Smooth muscle cell of the brain vasculature (primary cell): ENCODE results near the gene LAMC3.
"Not testable (repeated sequence)": the region's sequence is repeated elsewhere in the genome, so short reads cannot be mapped to it uniquely, and the experiment has no call there.

Experiments used
- DNase-seq: peaks from one replicate; pipeline ENCODE4 v3.0.0-alpha.2; 2012; ENCODE audit warnings: low read depth, low spot score

LAMC3 gene

GRCh38 chr9:131097126-131097947, 88.4 kb downstream of the LAMC3 start:
- DNase-seq, result no peak

GRCh38 chr9:131097948-131098278, 88.9 kb downstream of the LAMC3 start:
- DNase-seq, result no peak

GRCh38 chr9:131098391-131099101, 89.6 kb downstream of the LAMC3 start:
- no peak for DNase-seq

GRCh38 chr9:131099102-131099606, 90.2 kb downstream of the LAMC3 start:
- DNase-seq, result no peak

- DNase-seq, result not testable (repeated sequence)
Measured at GRCh38 chr9:131099845-131100244, 90.9 kb downstream of the LAMC3 start.

GRCh38 chr9:131100445-131100844, 91.5 kb downstream of the LAMC3 start:
- no peak for DNase-seq

GRCh38 chr9:131101207-131101964, 92.4 kb downstream of the LAMC3 start:
- no peak for DNase-seq

GRCh38 chr9:131103024-131103423, 94.0 kb downstream of the LAMC3 start:
- DNase-seq, result no peak

GRCh38 chr9:131103535-131103934, 94.6 kb downstream of the LAMC3 start:
- no peak for DNase-seq

GRCh38 chr9:131104016-131104740, 95.2 kb downstream of the LAMC3 start:
- DNase-seq, result no peak

- DNase-seq, result no peak
Measured at GRCh38 chr9:131105952-131106351, 97.0 kb downstream of the LAMC3 start.

GRCh38 chr9:131107760-131108159, 98.8 kb downstream of the LAMC3 start:
- DNase-seq, result no peak

- DNase-seq, result no peak
Measured at GRCh38 chr9:131111186-131111853, 102.3 kb downstream of the LAMC3 start.

- DNase-seq, result no peak
Measured at GRCh38 chr9:131111854-131112311, 102.9 kb downstream of the LAMC3 start.

- DNase-seq, result no peak
Measured at GRCh38 chr9:131112374-131113154, 103.6 kb downstream of the LAMC3 start.

GRCh38 chr9:131113655-131114054, 104.7 kb downstream of the LAMC3 start:
- DNase-seq, result no peak

- DNase-seq, result no peak
Measured at GRCh38 chr9:131114084-131114535, 105.1 kb downstream of the LAMC3 start.

GRCh38 chr9:131115360-131115742, 106.4 kb downstream of the LAMC3 start:
- not testable (repeated sequence) for DNase-seq

GRCh38 chr9:131116281-131117120, 107.5 kb downstream of the LAMC3 start:
- DNase-seq, result no peak
